A549 (cell line): Measurements from ENCODE around the gene MAP3K14.

ENCODE experiments used
- BHLHE40 ChIP-seq: IDR thresholded peaks from 2 replicates; pipeline ENCODE4 v1.6.1; 2012; ENCODE audit warnings: low read depth, low read length, inconsistent platforms
- KDM5A ChIP-seq: fragments of 200-600 bp; sonication (generic); IDR thresholded peaks from 2 replicates; pipeline ENCODE4 v1.6.1; 2016; ENCODE audit warnings: antibody characterized with exemption, mild to moderate bottlenecking
- MYC ChIP-seq: IDR thresholded peaks from 2 replicates; pipeline ENCODE4 v1.6.1; 2012; ENCODE audit warnings: mild to moderate bottlenecking, inconsistent platforms, low read length, improper control_type of control experiment, borderline replicate concordance
- NPAS2 ChIP-seq: fragments of 250-450 bp; sonication (Bioruptor Pico); IDR thresholded peaks from 2 replicates; pipeline ENCODE4 v1.8.0; 2022; ENCODE audit warnings: mild to moderate bottlenecking, moderate library complexity, borderline replicate concordance
- RNF2 ChIP-seq: fragments of 200-600 bp; sonication (generic); IDR thresholded peaks from 2 replicates; pipeline ENCODE4 v1.6.1; 2016; ENCODE audit warnings: low read depth, mild to moderate bottlenecking, antibody characterized with exemption, moderate library complexity, borderline replicate concordance
- TF ChIP-seq, protein P1 (sequence below): fragments of >200 bp; sonication (Bioruptor Twin); formaldehyde crosslinking; IDR thresholded peaks from 3 replicates; pipeline ENCODE4 v1.5.1; 2016

DNA sequence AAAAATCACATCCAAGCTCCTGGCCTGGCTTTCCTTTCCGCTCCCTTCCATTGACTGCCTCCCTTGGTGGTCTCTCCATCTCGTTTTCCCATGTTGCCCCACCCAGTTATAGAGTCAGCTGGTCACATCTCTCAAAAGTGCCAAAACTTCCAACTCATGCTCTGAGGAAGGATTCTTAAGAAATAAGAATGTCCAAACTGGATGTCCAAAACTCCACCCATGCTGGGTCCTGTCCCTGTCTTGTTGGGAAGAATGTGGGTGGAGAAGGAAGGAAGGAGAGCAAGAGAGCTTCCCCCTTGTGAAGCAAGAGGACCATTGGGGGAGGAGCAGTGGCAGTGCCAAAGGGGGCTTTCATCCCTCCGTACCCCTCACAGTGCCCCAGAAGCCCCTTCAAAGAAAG lies 44.6 kb upstream of the MAP3K14 start:
- TF ChIP-seq KDM5A (no peak), NPAS2 (CRISPR knock-in tag) (no peak), BHLHE40 (no peak), MYC (no peak), RNF2 (no peak)
- TF ChIP-seq, protein P1, sequence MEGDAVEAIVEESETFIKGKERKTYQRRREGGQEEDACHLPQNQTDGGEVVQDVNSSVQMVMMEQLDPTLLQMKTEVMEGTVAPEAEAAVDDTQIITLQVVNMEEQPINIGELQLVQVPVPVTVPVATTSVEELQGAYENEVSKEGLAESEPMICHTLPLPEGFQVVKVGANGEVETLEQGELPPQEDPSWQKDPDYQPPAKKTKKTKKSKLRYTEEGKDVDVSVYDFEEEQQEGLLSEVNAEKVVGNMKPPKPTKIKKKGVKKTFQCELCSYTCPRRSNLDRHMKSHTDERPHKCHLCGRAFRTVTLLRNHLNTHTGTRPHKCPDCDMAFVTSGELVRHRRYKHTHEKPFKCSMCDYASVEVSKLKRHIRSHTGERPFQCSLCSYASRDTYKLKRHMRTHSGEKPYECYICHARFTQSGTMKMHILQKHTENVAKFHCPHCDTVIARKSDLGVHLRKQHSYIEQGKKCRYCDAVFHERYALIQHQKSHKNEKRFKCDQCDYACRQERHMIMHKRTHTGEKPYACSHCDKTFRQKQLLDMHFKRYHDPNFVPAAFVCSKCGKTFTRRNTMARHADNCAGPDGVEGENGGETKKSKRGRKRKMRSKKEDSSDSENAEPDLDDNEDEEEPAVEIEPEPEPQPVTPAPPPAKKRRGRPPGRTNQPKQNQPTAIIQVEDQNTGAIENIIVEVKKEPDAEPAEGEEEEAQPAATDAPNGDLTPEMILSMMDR, result no peak
